Skeletal muscle cell (primary cell): ENCODE results near the gene MAPRE2.
A peak's percentile ranks its signal among the peaks of the same experiment; 100 is the strongest.
"Not testable (repeated sequence)": the region's sequence is repeated elsewhere in the genome, so short reads cannot be mapped to it uniquely, and the experiment has no call there.

Source experiments
- DNase-seq: peaks from one replicate; pipeline ENCODE4 v3.0.0-alpha.2; 2010; ENCODE audit warnings: low read depth
- H3K4me3 ChIP-seq: 2 replicates; pipeline ENCODE4 v1.5.1; 2011; ENCODE audit warnings: low read depth, mild to moderate bottlenecking, control low read depth, low read length, moderate library complexity

Gene MAPRE2

DNA sequence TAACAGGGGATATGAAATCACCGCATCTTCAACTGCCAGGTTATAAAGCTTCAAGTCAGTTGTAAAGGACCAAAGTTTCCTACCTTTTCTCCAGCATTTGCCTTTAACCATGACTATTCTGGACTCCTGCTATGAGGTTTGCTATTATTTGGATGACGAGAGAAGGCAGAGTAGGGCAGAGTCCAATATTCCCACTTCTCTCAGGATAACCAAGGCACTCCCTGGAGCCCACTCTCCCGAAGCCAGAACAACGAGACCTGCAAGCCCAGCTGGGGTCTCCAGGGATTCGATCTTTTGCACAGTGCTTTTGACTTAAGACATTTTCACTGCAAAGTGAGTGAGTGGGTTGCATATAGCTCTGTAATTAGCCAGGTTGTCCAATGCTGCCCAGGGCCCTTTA lies 122.5 kb downstream of the MAPRE2 start:
- H3K4me3 ChIP-seq: no peak overlapping the region
- no peak for DNase-seq

DNA sequence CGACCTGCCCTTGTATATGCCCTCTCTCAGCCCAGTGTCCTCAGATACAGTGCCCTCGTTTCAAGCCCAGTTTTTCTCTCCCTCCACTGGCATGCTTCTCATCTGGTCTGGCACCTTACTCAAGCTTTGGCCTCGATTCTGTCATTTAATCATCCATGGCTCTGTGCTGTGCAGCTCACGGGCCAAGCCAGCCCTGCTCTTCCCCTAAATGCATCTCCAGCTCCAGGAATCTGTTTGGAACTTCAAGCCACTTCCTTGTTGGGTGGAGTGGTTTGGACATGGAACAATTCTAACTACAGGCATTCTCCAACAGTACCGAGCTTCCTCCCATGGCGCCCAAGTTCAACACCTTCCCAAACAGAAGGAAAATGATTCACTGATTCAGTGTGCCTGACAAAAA lies 122.9 kb downstream of the MAPRE2 start:
- no peak overlapping the region for H3K4me3 ChIP-seq
- DNase-seq: no peak

DNA sequence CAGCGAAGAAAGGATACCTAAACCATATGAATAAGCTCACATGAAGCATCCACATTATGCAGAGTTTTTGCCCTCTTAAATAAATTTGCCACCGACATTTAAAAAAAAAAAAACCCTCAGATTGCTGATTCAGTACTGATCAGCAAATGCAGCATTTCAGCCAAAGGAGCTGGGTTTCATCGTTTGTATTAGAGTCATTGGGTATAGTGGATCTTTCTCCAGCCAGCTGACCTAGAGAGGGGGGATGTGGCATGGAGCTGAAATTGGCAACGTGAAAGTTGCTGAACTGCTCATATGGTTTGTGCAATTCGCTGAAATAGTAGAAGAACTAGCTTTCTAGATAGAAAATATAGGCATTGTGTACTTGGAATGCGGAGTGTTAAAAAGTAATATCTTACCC lies 126.1 kb downstream of the MAPRE2 start:
- no peak for DNase-seq
- H3K4me3 ChIP-seq: no peak overlapping the region

DNA sequence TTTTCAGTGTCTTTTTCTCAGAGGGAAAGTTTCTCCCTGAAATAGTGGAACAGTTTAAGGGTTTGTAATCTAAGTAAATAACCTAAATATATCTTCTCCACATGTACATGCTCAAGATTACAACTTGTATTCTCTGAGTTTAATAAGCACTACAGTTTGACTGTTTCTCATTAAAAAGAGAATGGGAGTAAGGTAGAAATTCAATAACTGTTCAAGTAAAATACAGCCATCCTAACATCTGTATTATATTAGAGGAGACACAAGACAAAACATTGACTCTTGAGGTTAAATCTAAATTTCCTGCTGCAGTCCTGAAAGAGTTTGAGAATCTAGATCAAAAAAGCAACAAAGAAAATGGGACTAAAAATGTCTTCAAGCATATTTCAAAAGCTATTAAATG lies 126.6 kb downstream of the MAPRE2 start:
- no peak for DNase-seq
- H3K4me3 ChIP-seq: no peak overlapping the region

DNA sequence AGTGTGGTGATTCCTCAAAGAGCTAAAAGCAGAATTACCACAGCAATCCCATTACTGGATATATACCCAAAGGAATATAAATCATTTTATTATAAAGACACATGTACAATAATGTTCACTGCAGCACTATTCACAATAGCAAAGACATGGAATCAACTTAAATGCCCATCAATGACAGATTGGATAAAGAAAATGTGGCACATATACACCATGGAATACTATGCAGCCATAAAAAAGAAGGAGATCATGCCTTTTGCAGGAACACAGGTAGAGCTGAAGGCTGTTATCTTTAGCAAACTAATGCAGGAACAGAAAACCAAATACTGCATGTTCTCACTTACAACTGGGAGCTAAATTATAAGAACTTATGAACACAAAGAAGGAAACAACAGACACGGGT lies 129.1 kb downstream of the MAPRE2 start:
- not testable (repeated sequence) for H3K4me3 ChIP-seq

DNA sequence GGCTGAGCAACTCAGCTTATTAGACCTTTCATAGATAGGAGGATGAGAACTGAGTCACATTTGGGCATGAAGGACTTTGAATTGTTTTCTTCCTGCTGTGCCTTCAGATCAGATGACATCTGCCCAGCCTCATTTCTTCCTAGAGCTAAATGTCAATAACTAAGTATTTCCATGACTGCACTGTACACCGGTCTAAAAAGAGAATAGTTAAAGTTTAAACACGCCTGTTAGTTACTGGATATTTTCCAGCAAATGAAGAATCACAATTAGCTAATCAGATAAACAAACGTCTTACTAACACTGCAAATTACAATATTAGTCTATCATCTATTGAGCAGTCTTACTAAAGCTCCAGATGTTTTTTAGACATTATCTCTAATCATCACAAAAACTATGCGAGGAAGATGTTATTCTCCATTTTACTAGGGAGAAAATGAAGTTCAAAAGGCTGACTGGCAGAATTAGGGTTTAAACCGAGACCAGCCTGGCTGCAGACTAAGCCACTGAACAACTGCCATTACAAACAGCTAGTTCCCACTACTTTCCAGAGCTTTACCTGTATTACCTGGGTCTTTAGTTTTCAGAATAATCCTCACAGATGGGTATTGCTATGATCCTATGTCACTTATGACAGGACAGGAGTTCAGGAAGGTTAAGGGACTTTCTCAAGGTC lies 130.2 kb downstream of the MAPRE2 start:
- no peak for DNase-seq
- no peak overlapping the region for H3K4me3 ChIP-seq

More for the DNA sequence above, 129.1 kb downstream of the MAPRE2 start:
- not testable (repeated sequence) for DNase-seq

DNA sequence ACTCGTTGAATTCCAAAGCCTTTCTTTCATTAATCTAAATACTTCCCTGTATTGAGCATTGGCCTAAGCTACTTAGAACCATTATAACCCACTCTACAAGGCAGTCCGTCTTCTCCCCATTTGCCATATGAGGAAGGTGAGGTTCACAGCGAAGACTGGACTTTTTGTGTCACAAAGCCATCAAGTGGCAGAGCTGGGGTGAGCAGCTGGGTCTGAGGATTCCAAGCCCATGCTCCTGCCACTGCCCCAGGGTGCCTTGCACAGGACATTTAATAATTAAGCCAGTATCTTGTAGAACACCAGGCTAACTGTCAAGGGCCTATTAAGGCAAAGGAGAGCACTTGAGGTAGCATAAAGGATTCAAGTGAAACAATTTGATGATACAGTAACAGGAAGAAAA lies 130.8 kb downstream of the MAPRE2 start:
- H3K4me3 ChIP-seq: no peak overlapping the region
- no peak for DNase-seq

DNA sequence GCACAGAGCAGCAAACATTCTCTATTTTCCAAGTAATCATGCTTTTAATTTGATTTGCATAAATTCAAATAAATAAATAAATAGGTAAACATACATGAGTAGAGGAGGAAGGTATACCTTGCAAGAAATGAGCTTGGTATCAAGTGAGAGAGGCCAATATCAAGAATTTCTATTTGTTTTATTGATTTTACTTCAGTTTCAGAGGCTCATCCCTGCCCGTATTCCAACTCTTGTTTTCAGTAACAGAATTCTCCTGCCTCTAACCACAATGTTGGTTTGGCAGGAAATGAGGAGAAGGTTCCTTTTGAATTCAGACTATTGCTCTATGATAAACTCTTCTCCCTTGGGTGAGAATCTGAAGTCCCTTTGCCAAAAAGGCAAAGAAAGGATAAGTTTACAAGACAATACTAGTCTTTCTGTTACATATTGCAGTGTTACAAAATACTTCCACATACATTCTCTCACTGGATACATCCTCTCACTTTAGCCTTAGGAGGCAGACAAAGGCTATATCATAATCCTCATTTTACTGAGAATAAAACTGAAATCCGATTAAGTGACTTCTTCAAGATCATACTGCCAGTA lies 131.3 kb downstream of the MAPRE2 start:
- no peak for DNase-seq
- H3K4me3 ChIP-seq: no peak overlapping the region

DNA sequence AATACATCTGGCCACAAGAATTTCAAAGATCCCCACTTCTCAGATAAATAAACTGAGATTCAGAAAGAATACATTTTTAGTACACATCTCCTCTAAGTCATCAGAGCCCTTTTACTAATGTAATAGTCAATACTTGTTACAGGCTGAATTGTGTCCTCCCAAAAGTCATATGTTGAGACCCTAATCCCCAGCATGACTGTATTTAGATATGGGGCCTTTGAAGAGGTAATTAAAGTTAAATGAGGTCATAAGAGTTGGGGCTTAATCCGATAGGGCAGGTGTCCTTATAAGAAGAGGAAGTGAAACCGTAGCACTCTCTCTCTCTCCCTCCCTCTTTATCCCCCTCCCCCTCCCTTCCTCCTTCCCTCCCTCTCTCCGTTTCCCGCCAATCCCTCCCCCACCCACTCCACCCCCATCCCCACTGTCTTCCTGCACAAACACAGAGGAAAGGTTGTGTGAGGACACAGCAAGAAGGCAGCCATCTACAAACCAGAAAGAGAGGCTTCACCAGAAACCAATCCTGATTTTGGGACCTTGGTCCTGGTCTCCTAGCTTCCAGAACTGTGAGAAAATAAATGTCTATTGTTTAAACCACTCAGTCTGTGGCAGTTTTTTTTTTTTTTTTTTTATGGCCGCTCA lies 133.0 kb downstream of the MAPRE2 start:
- no peak for DNase-seq

DNA sequence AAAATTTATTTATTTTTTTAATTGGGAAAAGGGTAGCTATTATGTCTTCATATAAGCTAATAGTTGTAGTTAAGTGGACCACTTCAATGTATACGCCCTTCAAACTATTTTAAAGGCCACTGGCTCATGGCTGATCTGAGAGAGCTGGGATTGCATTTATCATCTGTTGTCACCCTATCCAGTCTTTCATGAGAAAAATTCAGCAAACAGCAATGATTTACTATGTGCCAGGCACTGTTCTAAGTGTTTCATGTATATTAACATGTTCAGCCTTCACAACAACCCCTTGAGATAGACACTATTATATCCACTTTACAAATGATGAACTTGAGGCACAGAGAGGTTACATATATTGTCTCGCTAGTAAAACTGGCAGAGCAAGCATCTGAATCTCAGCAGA lies 133.5 kb downstream of the MAPRE2 start:
- no peak overlapping the region for H3K4me3 ChIP-seq
- no peak for DNase-seq

More for the DNA sequence above, 133.0 kb downstream of the MAPRE2 start:
- no peak overlapping the region for H3K4me3 ChIP-seq

DNA sequence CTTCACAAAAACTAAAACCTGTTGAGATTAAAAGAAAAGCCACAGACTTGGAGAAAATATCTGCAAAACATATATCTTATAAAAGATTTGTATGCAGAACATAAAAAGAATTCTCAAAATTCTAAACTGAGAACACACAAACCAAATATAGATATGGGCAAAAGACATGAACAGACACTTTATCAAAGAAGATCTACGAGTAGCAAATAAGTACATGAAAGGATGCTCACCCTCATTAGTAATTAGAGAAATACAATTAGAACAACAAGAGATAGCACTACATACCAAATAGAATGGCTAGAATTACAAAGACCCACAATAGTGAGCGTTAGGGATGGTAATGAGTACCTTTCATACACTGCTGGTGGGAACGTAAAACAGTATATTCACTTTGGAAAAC lies 135.7 kb downstream of the MAPRE2 start:
- H3K4me3 ChIP-seq: no peak overlapping the region
- no peak for DNase-seq

DNA sequence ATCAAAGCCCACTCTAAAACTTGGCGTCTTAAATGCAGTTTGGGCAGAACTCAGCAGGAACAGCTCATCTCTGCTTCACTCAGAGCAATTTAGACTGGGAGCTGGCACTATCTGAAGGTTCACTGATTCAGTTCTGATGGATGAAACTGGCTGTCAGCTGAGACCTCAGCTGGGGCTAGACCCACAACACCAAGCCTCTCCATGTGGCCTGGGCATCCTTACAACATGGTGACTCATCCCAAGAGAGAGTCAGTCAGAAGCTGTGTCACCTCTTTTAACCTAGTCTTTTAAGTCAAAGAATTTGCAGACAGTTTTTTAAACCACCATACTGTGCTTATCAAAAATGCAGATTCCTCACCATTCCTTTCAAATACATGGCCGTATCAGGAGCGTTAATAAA lies 137.0 kb downstream of the MAPRE2 start:
- DNase-seq: peak; percentile 12
- H3K4me3 ChIP-seq: no peak overlapping the region

DNA sequence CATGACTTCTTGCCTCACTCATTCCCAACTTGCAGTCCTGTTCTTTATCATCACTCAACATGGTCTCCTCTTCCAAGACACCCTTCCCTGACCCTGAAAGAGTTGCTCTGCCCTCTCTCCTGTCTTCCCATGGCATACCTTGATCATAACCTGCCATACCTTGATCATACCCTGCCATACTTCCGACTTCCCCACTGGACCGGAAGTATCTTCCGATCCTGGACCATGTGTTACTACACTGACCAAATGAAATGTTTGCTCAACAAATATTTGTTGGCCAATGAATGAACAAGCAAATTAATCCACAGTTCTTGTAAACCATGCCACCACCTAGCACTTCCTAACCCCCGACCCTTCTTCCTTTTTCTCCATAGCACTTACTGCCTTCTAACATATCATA lies 138.7 kb downstream of the MAPRE2 start:
- DNase-seq: no peak

DNA sequence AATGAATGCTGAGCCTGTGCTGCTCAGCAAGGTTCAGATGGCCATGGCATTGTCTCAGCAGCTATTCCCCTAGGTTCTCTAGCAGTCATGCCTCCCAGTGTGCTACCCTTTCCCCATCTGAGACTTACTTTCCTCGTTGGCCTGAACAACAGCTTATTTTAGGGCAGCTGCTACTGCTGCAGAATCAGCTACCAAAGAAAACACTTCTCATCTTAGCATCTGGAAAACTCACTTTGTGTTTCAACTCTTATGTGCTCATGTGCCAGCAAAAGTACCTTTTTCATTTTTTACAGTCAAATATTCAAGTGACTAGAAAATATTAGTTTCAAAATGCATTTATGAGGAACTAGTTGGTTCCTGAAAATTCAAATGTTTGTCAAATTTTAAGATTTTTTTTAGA lies 139.2 kb downstream of the MAPRE2 start:
- H3K4me3 ChIP-seq: no peak overlapping the region
- DNase-seq: no peak

More for the DNA sequence above, 138.7 kb downstream of the MAPRE2 start:
- H3K4me3 ChIP-seq: no peak overlapping the region

DNA sequence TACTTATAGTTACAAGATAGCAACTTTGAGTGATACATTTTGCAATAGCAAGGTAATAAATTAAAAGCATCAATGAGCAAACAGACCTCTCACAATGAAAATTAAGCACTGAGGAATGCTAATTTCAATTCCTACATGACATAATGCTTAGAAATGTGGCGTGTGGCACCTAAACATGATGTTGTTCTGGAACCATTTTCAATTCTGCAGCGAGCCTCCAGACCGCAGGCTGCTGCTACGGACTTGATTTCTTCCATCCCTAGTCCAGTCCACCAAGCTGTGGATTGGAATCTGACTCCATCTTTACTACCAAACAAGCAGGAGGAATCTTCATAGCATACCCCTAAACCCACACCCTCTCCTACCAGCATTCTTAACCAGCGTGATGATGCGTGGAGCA lies 140.9 kb downstream of the MAPRE2 start:
- H3K4me3 ChIP-seq: no peak overlapping the region
- no peak for DNase-seq

DNA sequence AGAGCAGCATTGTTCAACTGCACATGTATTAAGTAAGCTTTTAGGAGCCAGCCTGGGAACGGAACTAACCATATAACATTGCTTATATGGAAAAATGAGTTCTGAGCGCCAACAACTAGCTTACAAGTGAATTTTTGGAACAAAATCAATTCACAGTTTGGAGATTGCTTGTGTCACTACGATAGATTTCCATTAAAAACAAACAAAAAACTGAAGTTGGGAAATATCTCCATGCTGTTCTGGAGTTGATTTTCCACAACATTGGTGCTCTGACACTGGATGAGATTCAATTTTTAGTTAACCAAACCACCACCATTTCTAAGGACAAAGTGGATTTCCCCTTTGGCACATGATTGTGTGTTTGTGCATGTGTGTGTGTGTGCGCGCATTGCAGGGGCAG lies 142.7 kb downstream of the MAPRE2 start:
- H3K4me3 ChIP-seq: no peak overlapping the region
- no peak for DNase-seq

DNA sequence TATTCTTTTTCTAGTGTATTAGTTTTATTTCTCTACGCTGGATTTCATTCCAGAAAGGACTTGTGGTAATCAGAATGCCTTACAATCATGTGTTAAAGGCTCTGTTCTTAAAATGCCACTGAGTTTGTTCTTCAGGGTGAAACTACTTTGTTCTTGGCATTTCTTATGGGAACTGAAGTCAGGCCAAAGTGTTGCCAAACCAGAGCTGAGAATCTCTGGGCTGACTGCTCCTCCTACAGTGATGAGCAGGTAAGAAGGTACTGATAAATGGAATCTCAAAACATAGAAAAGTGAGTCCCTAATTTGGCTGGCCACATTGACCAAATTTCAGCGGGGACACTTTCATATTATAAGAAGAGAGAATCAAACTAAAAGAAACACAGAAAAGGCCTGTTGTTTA lies 144.6 kb downstream of the MAPRE2 start:
- no peak overlapping the region for H3K4me3 ChIP-seq
- DNase-seq: no peak

DNA sequence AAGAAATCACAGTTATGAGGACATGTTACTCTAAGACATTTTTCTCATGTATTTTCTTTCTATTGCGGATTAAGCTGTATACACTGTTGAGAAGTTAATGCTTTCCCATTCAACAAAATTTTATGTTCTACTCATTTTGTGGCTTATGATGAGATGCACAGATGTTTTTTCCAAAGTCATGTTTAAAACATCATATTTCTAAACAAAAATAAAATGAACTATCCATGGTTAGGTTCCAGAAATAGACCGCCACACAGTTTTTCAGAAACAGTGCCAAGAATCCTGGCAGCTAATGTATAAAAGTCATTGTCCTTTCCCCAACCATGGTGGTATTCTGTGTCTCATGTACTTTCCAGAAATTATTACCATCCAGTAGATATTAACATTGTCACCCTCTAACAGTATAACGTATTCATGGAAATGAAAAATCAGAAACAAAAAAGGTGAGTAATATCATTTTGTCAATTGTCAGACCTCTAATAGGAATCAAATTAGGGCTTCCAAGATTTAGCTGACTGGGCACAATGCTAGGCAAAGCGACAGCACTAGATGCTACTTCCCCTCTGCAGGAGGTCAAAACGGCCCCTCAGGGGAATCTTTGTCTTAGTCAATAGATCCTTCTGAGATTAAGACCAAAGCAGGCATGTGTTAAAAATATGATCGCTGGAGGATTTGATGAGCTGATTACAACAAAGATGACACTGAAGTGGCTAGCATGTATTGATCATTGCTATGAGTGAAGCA lies 145.2 kb downstream of the MAPRE2 start:
- DNase-seq: no peak

DNA sequence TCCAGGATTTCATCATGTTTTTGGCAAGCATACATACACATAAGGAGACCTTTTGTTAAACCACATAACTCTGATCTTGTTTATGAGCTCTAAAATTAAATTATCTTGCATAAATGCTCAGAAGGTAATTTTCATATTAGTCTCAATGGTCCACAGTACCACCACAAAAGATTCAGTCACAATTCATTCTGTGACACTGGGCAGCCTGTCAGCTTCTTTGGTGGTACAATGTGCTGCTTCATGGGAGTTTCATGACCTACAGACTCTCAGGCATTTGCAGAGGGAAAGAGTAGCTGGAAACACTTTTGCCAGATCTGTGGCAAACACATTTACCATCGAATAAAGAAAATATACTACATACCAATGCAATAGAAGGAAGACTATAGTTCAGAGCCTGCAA lies 148.3 kb downstream of the MAPRE2 start:
- no peak overlapping the region for H3K4me3 ChIP-seq
- DNase-seq: no peak

More for the DNA sequence above, 145.2 kb downstream of the MAPRE2 start:
- no peak overlapping the region for H3K4me3 ChIP-seq

DNA sequence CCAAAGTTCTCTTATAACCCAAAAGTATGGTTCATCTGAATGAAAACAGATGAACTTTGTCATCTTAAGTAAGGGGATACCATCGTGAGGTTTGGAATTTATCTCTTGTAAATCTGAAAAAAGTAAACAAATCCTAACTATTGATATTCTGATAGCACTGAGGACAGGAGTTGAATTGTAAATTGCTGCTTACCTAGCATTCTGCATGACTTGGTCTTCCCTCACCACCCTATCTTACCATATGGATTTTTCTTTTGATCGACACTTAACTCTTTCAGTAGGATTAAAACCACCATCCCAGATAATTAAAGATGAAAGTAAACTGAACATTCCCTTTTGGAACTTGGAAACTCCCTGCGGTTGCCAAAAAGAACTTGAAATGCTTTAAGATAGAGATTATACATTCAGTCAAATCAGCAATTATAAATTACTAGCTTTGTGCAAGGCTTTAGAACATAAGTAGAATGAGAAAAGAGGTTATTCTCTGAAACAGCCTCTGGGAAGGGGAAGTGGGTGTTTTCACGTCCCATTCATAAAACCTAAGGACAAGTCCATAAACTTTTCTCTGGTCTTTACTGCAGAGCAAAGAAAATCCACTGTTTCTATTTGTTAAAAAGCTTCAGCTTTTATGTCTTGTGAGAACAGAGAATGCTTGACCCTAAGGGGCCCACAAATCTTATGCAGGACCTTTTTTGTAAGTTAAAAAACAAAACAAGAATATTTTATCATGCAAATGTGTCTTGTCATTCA lies 149.9 kb downstream of the MAPRE2 start:
- no peak overlapping the region for H3K4me3 ChIP-seq
- no peak for DNase-seq
